ENCODE results near the gene KANK3.
"Not testable (repeated sequence)": the region's sequence is repeated elsewhere in the genome, so short reads cannot be mapped to it uniquely, and the experiment has no call there.

Gene KANK3

DNA sequence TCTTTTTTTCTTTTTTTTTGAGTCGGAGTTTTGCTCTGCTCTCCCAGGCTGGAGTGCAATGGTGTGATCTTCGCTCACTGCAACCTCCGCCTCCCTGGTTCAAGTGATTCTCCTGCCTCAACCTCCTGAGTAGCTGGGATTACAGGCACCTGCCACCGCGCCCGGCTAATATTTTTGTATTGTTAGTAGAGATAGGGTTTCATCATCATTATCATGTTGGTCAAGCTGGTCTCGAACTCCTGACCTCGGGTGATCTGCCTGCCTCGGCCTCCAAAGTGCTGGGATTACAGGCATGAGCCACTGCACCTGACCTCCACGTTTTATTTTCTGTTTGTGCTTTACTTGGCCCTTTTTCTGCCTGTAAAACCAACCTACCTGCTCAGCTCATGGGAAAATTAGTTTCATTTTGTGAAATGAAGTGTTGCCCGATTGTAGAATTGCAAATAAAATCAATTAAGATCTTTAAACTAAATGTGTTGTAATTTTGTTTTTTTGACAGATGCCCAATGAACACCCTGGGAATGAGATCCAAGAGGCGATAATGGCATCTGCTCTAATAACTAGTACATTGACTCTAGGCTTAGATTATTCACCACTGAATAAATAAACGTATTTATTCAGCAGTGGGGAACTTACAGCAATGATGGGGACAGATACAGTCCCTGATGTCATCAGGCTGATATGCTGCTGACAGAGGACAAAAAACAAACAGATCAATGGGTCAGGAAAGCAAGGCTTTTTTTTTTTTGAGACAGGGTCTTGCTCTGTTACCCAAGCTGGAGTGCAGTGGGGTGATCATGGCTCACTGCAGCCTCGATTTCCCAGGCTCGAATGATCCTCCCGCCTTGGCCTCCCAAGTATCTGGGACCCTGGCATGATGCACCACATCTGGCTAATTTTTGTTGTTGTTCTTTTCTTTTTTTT is 44.9 kb upstream of the KANK3 start:
- no peak overlapping the region for H3K4me3 ChIP-seq (ENCODE audit: low read depth, low read length)
- TF ChIP-seq CTCF (IDR thresholded peaks at IDR 0.05; ENCODE audit: control insufficient read depth, extremely low read depth, insufficient read depth): no peak
- DNase-seq (ENCODE audit: low read depth): peak; percentile 80

GRCh38 chr19:8386990-8387389 is 43.9 kb upstream of the KANK3 start:
- DNase-seq (ENCODE audit: low read depth): no peak
- no peak overlapping the region for H3K4me3 ChIP-seq (ENCODE audit: low read depth, low read length)
- TF ChIP-seq CTCF (IDR thresholded peaks at IDR 0.05; ENCODE audit: control insufficient read depth, extremely low read depth, insufficient read depth): no peak

DNA sequence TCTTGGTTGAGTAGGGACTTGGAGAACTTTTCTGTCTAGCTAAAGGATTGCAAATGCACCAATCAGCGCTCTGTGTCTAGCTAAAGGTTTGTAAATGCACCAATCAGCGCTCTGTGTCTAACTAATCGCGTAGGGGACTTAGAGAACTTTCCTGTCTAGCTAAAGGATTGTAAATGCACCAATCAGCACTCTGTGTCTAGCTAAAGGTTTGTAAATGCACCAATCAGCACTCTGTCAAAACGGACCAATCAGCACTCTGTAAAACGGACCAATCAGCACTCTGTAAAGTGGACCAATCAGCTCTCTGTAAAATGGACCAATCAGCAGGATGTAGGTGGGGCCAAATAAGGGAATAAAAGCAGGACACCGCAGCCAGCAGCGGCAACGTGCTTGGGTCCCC is 43.4 kb upstream of the KANK3 start:
- not testable (repeated sequence) for H3K4me3 ChIP-seq (ENCODE audit: low read depth, low read length); DNase-seq (ENCODE audit: low read depth)

GRCh38 chr19:8385566-8385965 is 42.5 kb upstream of the KANK3 start:
- not testable (repeated sequence) for H3K4me3 ChIP-seq (ENCODE audit: low read depth, low read length); DNase-seq (ENCODE audit: low read depth)

DNA sequence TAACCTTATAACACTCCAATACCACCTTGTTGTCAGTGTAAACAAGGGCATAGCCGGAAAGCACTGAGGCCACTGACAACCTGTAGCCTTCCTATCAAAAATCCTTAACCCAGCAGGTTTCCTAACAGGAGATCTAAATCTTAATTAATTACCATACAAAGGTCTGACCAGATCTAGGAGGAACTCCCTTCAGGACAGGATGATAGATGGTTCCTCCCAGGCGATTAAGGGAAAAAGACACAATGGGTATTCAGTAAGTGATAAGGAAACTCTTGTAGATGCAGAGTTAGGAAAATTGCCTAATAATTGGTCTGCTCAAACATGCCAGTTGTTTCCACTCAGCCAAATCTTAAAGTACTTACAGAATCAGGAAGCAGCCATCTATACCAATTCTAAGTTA is 42.0 kb upstream of the KANK3 start:
- DNase-seq (ENCODE audit: low read depth): not testable (repeated sequence)

GRCh38 chr19:8384569-8384968 is 41.5 kb upstream of the KANK3 start:
- H3K4me3 ChIP-seq (ENCODE audit: low read depth, low read length); DNase-seq (ENCODE audit: low read depth): not testable (repeated sequence)

More for the DNA sequence above, 42.0 kb upstream of the KANK3 start:
- not testable (repeated sequence) for H3K4me3 ChIP-seq (ENCODE audit: low read depth, low read length)

DNA sequence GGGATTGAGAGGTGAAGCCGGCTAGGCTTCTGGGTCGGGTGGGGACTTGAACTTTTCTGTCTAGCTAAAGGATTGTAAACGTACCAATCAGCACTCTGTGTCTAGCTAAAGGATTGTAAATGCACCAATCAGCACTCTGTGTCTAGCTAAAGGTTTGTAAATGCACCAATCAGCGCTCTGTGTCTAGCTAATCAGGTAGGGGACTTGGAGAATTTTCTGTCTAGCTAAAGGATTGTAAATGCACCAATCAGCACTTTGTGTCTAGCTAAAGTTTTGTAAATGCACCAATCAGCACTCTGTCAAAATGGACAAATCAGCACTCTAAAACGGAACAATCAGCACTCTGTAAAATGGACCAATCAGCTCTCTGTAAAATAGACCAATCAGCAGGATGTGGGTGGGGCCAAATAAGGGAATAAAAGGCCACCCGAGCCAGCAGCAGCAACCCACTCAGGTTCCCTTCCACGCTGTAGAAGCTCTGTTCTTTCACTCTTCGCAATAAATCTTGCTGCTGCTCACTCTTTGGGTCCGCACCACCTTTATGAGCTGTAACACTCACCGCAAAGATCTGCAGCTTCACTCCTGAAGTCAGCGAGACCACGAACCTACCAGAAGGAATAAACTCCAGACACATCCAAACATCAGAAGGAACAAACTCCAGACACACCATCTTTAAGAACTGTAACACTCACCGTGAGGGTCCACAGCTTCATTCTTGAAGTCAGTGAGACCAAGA is 36.3 kb upstream of the KANK3 start:
- DNase-seq (ENCODE audit: low read depth); H3K4me3 ChIP-seq (ENCODE audit: low read depth, low read length): not testable (repeated sequence)

GRCh38 chr19:8377598-8377997 is 34.5 kb upstream of the KANK3 start:
- no peak for DNase-seq (ENCODE audit: low read depth)
- no peak overlapping the region for H3K4me3 ChIP-seq (ENCODE audit: low read depth, low read length)
- no peak for TF ChIP-seq CTCF (IDR thresholded peaks at IDR 0.05; ENCODE audit: control insufficient read depth, extremely low read depth, insufficient read depth)

DNA sequence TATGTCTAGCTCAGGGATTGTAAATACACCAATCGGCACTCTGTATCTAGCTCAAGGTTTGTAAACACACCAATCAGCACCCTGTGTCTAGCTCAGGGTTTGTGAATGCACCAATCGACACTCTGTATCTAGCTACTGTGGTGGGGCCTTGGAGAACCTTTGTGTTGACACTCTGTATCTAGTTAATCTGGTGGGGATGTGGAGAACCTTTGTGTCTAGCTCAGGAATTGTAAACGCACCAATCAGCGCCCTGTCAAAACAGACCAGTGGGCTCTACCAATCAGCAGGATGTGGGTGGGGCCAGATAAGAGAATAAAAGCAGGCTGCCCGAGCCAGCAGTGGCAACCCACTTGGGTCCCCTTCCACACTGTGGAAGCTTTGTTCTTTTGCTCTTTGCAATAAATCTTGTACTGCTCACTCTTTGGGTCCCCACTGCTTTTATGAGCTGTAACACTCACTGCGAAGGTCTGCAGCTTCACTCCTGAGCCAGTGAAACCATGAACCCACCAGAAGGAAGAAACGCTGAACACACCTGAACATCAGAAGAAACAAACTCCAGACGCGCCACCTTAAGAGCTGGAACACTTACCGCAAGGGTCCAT is 33.4 kb upstream of the KANK3 start:
- H3K4me3 ChIP-seq (ENCODE audit: low read depth, low read length); DNase-seq (ENCODE audit: low read depth): not testable (repeated sequence)

DNA sequence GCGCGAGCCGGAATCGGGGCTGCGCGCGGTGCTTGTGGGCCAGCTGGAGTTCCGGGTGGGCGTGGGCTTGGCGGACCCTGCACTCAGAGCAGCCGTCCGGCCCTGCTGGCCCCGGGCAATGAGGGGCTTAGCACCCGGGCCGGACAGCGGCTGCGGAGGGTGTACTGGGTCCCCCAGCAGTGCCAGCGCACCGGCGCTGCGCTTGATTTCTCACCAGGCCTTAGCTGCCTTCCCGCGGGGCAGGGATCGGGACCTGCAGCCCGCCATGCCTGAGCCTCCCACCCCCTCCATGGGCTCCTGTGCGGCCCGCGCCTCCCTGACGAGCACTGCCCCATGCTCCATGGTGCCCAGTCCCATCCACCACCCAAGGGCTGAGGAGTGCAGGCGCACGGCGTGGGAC is 32.7 kb upstream of the KANK3 start:
- not testable (repeated sequence) for DNase-seq (ENCODE audit: low read depth); H3K4me3 ChIP-seq (ENCODE audit: low read depth, low read length)

Data from LNCaP clone FGC (cell line).